HG03135 (cell line): ENCODE measurements around the gene FAM163B.

Experiments used
- ATAC-seq: cut with Tn5 transposase; IDR thresholded peaks from one replicate; pipeline ENCODE4 v1.9.1; 2021; ENCODE audit warnings: mild to moderate bottlenecking, moderate library complexity; ENCODE audit not compliant: unreplicated experiment

Gene FAM163B

GRCh38 chr9:133616643-133617405, 7.6 kb upstream of the FAM163B start:
- ATAC-seq = no peak

GRCh38 chr9:133615606-133616188, 6.5 kb upstream of the FAM163B start:
- ATAC-seq = no peak

- ATAC-seq = no peak
Observed at GRCh38 chr9:133615186-133615585, 6.0 kb upstream of the FAM163B start.

GRCh38 chr9:133614678-133615077, 5.5 kb upstream of the FAM163B start:
- ATAC-seq = no peak

GRCh38 chr9:133614056-133614455, 4.9 kb upstream of the FAM163B start:
- ATAC-seq = no peak

GRCh38 chr9:133613432-133613831, 4.2 kb upstream of the FAM163B start:
- no peak for ATAC-seq

- ATAC-seq = no peak
Observed at GRCh38 chr9:133612816-133613215, 3.6 kb upstream of the FAM163B start.

- no peak for ATAC-seq
Observed at GRCh38 chr9:133612051-133612450, 2.9 kb upstream of the FAM163B start.

GRCh38 chr9:133610845-133611244, 1.7 kb upstream of the FAM163B start:
- no peak for ATAC-seq

- no peak for ATAC-seq
Observed at GRCh38 chr9:133608889-133609288, 300 bp downstream of the FAM163B start.

- no peak for ATAC-seq
Observed at GRCh38 chr9:133608382-133608781, 807 bp downstream of the FAM163B start.

- ATAC-seq = no peak
Observed at GRCh38 chr9:133607976-133608375, 1.2 kb downstream of the FAM163B start.

- ATAC-seq = no peak
Observed at GRCh38 chr9:133607381-133607780, 1.8 kb downstream of the FAM163B start.

GRCh38 chr9:133606708-133607025, 2.5 kb downstream of the FAM163B start:
- ATAC-seq = no peak

GRCh38 chr9:133605856-133606707, 3.1 kb downstream of the FAM163B start:
- ATAC-seq = no peak

GRCh38 chr9:133605446-133605845, 3.7 kb downstream of the FAM163B start:
- ATAC-seq = no peak

GRCh38 chr9:133604856-133605255, 4.3 kb downstream of the FAM163B start:
- no peak for ATAC-seq

- ATAC-seq = no peak
Observed at GRCh38 chr9:133604214-133604613, 5.0 kb downstream of the FAM163B start.

- no peak for ATAC-seq
Observed at GRCh38 chr9:133603135-133603927, 5.9 kb downstream of the FAM163B start.

- ATAC-seq = no peak
Observed at GRCh38 chr9:133602277-133602676, 6.9 kb downstream of the FAM163B start.

GRCh38 chr9:133601746-133602145, 7.4 kb downstream of the FAM163B start:
- ATAC-seq = no peak
